GM18502 (cell line): Measurements from ENCODE around the gene NFKBIB.

ENCODE experiments used
- ATAC-seq: cut with Tn5 transposase; IDR thresholded peaks from one replicate; pipeline ENCODE4 v1.9.1; 2021; ENCODE audit warnings: mild to moderate bottlenecking; ENCODE audit not compliant: unreplicated experiment, poor library complexity

Gene NFKBIB

GRCh38 chr19:38952395-38953165, 52.8 kb downstream of the NFKBIB start:
- no peak for ATAC-seq

- no peak for ATAC-seq
These were observed 53.9 kb downstream of the NFKBIB start for GRCh38 chr19:38953677-38954076.

DNA sequence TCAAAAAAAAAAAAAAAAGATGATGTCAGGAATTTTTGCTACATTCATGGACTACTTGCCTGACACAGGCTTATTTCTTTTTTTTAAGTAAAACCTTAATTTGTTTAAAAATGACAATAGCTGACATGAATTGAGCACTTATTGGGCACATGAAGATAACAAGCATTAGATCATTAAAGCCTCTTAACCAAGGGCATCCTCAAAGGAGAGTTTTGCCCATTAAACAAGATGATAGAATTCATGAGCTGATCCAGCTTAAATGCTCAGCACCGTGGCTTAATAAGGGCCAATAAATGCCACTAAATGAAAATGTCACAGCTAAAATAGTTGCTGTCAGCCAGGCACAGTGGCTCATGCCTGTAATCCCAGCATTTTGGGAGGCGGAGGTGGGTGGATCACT, 56.5 kb downstream of the NFKBIB start:
- ATAC-seq = no peak

GRCh38 chr19:38958301-38958700, 58.5 kb downstream of the NFKBIB start:
- no peak for ATAC-seq
